Caco-2 (cell line): ENCODE data around the gene PCGF3. TPM values are rescaled to one million over a fixed set of nuclear protein-coding genes. Genes with fewer than 3 reads are reported as not detected.

ENCODE experiments used
- BruUV-seq: library from RNA; stranded (reverse); fragments of 400-500 nt; replicated peaks from 2 replicates; lab custom pipeline; 2021; lab: Mats Ljungman, UMichigan
- CTCF ChIA-PET: fragments of 300-600 bp; sonication (Branson Sonifier 250); formaldehyde crosslinking; loops from one replicate; lab custom pipeline; 2022; ENCODE audit warnings: antibody characterized with exemption; lab: Charles Lee
- POLR2A ChIA-PET: fragments of 300-600 bp; sonication (Branson Sonifier 250); formaldehyde crosslinking; loops from one replicate; lab custom pipeline; 2022; ENCODE audit warnings: antibody characterized with exemption; lab: Charles Lee
- DNase-seq, 2 experiments: peaks; one replicate each; pipeline versions ENCODE4 v3.0.0 to v3.0.0-alpha.2; 2020 to 2022
- H3K27me3 ChIP-seq: replicated peaks from 2 replicates; pipeline ENCODE4 v1.6.0; 2011; ENCODE audit warnings: low read length; ENCODE audit not compliant: control insufficient read depth, insufficient read depth
- H3K36me3 ChIP-seq: 2 replicates; pipeline ENCODE4 v1.5.1; 2011; ENCODE audit warnings: low read length; ENCODE audit not compliant: control insufficient read depth, insufficient read depth
- H3K4me1 ChIP-seq: fragments of 250-450 bp; sonication (Bioruptor Pico); 2 replicates; pipeline ENCODE4 v1.5.1; 2020; ENCODE audit warnings: mild to moderate bottlenecking
- H3K4me3 ChIP-seq: 2 replicates; pipeline ENCODE4 v1.5.1; 2011; ENCODE audit warnings: low read depth, mild to moderate bottlenecking, control low read depth, low read length
- H3K9me3 ChIP-seq: fragments of 250-450 bp; sonication (Bioruptor Pico); 2 replicates; pipeline ENCODE4 v1.5.1; 2020; ENCODE audit warnings: mild to moderate bottlenecking, moderate library complexity
- H3K27ac Mint-ChIP-seq: one replicate; pipeline ENCODE4 v1.8.0; 2022; ENCODE audit warnings: mixed read lengths; ENCODE audit not compliant: unreplicated experiment
- H3K27me3 Mint-ChIP-seq: one replicate; pipeline ENCODE4 v1.8.0; 2022; ENCODE audit warnings: mixed read lengths; ENCODE audit not compliant: insufficient read depth, unreplicated experiment
- H3K36me3 Mint-ChIP-seq: one replicate; pipeline ENCODE4 v1.8.0; 2022; ENCODE audit warnings: mild to moderate bottlenecking, mixed read lengths; ENCODE audit not compliant: insufficient read depth, unreplicated experiment
- H3K4me1 Mint-ChIP-seq: one replicate; pipeline ENCODE4 v1.8.0; 2022; ENCODE audit warnings: low read depth, mixed read lengths; ENCODE audit not compliant: unreplicated experiment
- H3K4me3 Mint-ChIP-seq: one replicate; pipeline ENCODE4 v1.8.0; 2022; ENCODE audit warnings: mild to moderate bottlenecking, moderate library complexity, mixed read lengths; ENCODE audit not compliant: unreplicated experiment
- H3K9me3 Mint-ChIP-seq: one replicate; pipeline ENCODE4 v1.8.0; 2022; ENCODE audit warnings: mixed read lengths; ENCODE audit not compliant: unreplicated experiment
- intact Hi-C: fragments of 100-400 bp; cut with micrococcal nuclease; formaldehyde crosslinking; loops from one replicate; pipeline ENCODE4 v1.10.0; 2022; ENCODE audit not compliant: unreplicated experiment
- total RNA-seq: library from RNA; stranded (reverse); gene quantifications from 2 replicates; pipeline ENCODE4 v1.2.3, GENCODE V29; 2022
- TF ChIP-seq, protein P1 (sequence below), 2 experiments: fragments of 200-600 bp in 1 of 2; IDR thresholded peaks; 1 replicate in 1 of 2; 2 replicates in 1 of 2; pipeline versions ENCODE4 v1.5.1 to v1.8.0; 2011 to 2022; ENCODE audit warnings: antibody characterized with exemption in 1 of 2, control low read depth in 1 of 2, inconsistent platforms in 1 of 2, low read depth in 1 of 2, low read length in 1 of 2, mild to moderate bottlenecking in 1 of 2, moderate library complexity in 1 of 2; ENCODE audit not compliant: insufficient read depth in 1 of 2, severe bottlenecking in 1 of 2, unreplicated experiment in 1 of 2

Gene PCGF3
- total RNA-seq, 1 experiment from 2014 or later = 38.0 TPM

DNA sequence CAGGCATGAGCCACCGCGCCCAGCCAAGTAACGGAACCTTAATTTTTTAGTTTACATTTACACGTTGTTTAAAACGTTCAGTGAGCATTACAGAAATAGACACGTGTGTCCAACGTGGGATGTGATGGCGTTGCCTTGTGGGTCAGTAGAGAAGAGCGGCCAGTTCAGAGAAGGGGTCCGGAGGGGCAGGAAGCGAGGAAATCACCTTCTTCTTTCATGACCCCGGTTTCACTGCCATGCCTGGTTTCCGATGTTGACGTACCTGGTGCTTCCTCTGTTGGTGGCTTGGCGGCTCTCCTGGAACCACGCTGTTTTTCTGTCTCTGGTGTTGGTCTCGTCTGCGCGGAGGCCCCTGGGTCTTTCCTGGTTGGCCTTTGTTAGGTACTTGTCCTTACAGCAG, 42.8 kb downstream of the PCGF3 start:
- H3K9me3 ChIP-seq = no peaks in the 10 kb centered on the region
- Mint-ChIP-seq H3K27ac (no peak overlapping the region), H3K9me3 (no peaks in the 10 kb centered on the region), H3K4me3 (no peak overlapping the region), H3K36me3 (peaks cover 62% of the 10 kb centered on the region), H3K4me1 (peaks cover 5% of the 10 kb centered on the region), H3K27me3 (no peaks in the 10 kb centered on the region)
- TF ChIP-seq, protein P1, sequence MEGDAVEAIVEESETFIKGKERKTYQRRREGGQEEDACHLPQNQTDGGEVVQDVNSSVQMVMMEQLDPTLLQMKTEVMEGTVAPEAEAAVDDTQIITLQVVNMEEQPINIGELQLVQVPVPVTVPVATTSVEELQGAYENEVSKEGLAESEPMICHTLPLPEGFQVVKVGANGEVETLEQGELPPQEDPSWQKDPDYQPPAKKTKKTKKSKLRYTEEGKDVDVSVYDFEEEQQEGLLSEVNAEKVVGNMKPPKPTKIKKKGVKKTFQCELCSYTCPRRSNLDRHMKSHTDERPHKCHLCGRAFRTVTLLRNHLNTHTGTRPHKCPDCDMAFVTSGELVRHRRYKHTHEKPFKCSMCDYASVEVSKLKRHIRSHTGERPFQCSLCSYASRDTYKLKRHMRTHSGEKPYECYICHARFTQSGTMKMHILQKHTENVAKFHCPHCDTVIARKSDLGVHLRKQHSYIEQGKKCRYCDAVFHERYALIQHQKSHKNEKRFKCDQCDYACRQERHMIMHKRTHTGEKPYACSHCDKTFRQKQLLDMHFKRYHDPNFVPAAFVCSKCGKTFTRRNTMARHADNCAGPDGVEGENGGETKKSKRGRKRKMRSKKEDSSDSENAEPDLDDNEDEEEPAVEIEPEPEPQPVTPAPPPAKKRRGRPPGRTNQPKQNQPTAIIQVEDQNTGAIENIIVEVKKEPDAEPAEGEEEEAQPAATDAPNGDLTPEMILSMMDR (IDR thresholded peaks at IDR 0.05; ENCODE audit: insufficient read depth in 1 of 2, low read depth in 1 of 2, low read length in 1 of 2, severe bottlenecking in 1 of 2, unreplicated experiment in 1 of 2) = no peak
- intact Hi-C loops = no loop called here
- H3K4me1 ChIP-seq = no peaks in the 10 kb centered on the region
- H3K4me3 ChIP-seq = no peak overlapping the region
- no peaks in the 10 kb centered on the region for H3K27me3 ChIP-seq
- BruUV-seq = no TSS peak
- DNase-seq = no peak
- POLR2A ChIA-PET = no interaction called here
- H3K36me3 ChIP-seq = peaks cover 3% of the 10 kb centered on the region
- CTCF ChIA-PET = no interaction called here

DNA sequence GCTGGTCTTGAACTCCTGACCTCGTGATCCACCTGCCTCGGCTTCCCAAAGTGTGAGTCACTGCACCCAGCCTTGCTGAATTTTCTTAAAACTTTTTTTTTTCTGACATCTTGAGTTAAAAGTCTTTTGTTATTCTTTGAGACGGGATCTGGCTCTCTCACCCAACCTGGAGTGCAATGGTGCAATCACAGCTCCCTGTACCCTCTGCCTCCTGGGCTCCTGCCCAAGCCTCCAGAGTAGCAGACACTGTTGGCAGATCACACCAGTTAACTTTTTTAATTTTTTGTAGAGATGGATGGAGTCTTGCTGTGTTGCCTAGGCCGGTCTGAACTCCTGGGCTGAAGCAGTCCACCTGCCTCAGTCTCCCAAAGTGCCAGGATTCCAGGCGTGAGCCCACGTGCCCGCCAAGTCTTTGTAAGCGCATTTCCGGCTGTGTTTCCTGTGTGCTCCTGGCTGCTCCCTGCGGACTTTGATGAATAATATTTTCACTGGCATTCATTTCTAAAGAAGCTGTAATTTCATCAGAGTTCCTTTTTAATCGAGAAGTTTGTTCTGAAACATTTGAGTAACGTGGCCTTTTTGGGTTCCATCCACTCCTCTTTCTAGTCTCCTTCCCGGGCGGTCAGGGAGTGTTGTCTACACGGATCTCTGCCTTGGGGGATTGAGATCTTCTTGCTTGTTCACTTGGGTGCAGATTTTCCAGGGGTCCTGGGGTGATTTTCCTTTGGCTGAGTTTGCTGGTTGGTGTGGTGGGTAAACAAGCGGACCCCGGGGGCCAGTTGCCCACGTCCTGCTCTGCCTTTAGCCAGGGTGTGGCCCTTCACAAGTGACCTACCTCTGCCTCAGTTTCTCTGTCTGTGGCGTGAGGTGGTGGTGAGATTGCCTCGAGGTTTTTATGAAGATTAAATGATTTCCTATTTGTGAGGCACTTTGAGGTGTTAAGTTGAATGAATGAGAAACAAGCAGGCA, 44.4 kb downstream of the PCGF3 start:
- TF ChIP-seq, protein P1 (IDR thresholded peaks at IDR 0.05; ENCODE audit: insufficient read depth in 1 of 2, low read depth in 1 of 2, low read length in 1 of 2, severe bottlenecking in 1 of 2, unreplicated experiment in 1 of 2) = no peak
- no peaks in the 10 kb centered on the region for H3K4me1 Mint-ChIP-seq
- no peaks in the 10 kb centered on the region for H3K27me3 ChIP-seq
- no TSS peak for BruUV-seq
- H3K4me3 Mint-ChIP-seq = no peak overlapping the region
- H3K36me3 Mint-ChIP-seq = peaks cover 60% of the 10 kb centered on the region
- no peak overlapping the region for H3K27ac Mint-ChIP-seq
- peaks cover 3% of the 10 kb centered on the region for H3K36me3 ChIP-seq
- ChIA-PET CTCF (no interaction called here), POLR2A (no interaction called here)
- H3K4me3 ChIP-seq = no peak overlapping the region
- no peaks in the 10 kb centered on the region for H3K9me3 Mint-ChIP-seq
- intact Hi-C loops = no loop called here
- no peaks in the 10 kb centered on the region for H3K9me3 ChIP-seq
- no peak for DNase-seq
- no peaks in the 10 kb centered on the region for H3K4me1 ChIP-seq
- no peaks in the 10 kb centered on the region for H3K27me3 Mint-ChIP-seq

DNA sequence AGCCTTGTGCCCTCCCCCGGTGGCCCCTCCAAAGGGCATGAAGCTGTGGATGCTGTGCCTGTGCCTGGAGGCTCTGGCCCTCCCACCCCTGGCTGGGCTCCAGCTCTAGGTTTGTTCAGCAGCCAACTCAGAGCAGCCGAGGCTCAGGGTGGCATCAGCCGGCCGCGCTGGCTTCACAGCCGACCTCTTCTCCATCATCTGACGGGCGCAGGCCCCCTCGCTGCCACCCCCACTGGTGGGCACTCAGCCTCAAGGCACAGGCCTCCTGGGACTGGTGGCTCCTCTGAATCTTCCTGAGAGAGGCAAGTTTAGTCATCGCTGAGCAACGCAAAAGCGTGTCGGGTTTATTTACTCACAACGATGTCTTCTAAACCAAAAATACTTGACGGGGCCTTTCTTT, 46.0 kb downstream of the PCGF3 start:
- BruUV-seq = no TSS peak
- CTCF ChIA-PET = no interaction called here
- DNase-seq = no peak
- Histone ChIP-seq H3K27me3 (no peaks in the 10 kb centered on the region), H3K9me3 (no peaks in the 10 kb centered on the region), H3K4me3 (no peak overlapping the region), H3K36me3 (peaks cover 3% of the 10 kb centered on the region), H3K4me1 (no peaks in the 10 kb centered on the region)
- no peaks in the 10 kb centered on the region for H3K27me3 Mint-ChIP-seq
- H3K36me3 Mint-ChIP-seq = peaks cover 70% of the 10 kb centered on the region
- no peaks in the 10 kb centered on the region for H3K4me1 Mint-ChIP-seq
- intact Hi-C loops = no loop called here
- no peak overlapping the region for H3K27ac Mint-ChIP-seq
- no peaks in the 10 kb centered on the region for H3K9me3 Mint-ChIP-seq
- POLR2A ChIA-PET = no interaction called here
- H3K4me3 Mint-ChIP-seq = no peak overlapping the region
- TF ChIP-seq, protein P1 (IDR thresholded peaks at IDR 0.05; ENCODE audit: insufficient read depth in 1 of 2, low read depth in 1 of 2, low read length in 1 of 2, severe bottlenecking in 1 of 2, unreplicated experiment in 1 of 2) = no peak
